Dermis microvascular lymphatic vessel endothelial cell (primary cell): ENCODE data around the gene CCDC74B. TPM values are rescaled to one million over a fixed set of nuclear protein-coding genes. Genes with fewer than 3 reads are reported as not detected.
"Not testable (repeated sequence)": the region's sequence is repeated elsewhere in the genome, so short reads cannot be mapped to it uniquely, and the experiment has no call there.

Experiments used
- DNase-seq, 2 donors: peaks; one replicate each; pipeline versions ENCODE4 v3.0.0 to v3.0.0-alpha.2; 2010; ENCODE audit warnings: low read depth in 2 of 2
- total RNA-seq: library from RNA; depleted of rRNA; stranded (reverse); fragments of >200 nt; gene quantifications from 2 replicates; pipeline ENCODE4 v1.2.1, GENCODE V29; 2014

CCDC74B gene
- 0.51 and 0.64 TPM in 2 replicates for total RNA-seq

DNA sequence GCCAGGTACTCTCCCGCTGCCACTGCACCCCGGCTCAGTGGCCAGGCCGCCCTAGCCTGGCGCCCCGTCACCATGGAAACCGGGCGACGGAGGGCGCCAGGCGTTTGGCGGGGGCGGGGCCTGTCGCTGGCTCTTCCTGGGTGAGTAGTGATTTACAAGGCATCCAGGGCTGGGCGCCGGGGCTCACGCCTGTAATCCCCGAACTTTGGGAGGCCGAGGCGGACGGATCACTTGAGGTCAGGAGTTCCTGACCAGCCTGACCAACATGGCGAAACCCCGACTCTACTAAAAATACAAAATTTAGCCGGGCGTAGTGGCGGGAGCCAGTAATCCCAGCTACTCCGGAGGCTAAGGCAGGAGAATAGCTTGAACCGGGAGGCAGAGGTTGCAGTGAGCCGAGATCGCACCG is at the start of gene CCDC74B:
TSS of gene CCDC74B (minus strand) at position 107 of the 409 bp plus-strand sequence. CDS start 116 bp downstream, outside the sequence.
- DNase-seq, result not testable (repeated sequence)

DNA sequence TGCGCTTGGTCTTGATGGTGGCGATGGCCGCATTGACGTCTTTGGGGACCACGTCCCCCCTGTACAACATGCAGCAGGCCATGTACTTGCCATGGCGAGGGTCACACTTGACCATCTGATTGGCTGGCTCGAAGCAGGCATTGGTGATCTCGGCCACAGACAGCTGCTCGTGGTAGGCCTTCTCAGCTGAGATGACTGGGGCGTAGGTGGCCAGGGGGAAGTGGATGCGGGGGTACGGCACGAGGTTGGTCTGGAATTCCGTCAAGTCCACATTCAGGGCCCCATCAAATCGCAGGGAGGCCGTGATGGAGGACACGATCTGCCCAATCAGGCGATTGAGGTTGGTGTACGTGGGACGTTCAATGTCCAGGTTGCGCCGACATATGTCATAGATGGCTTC is 48.9 kb upstream of the CCDC74B start:
- DNase-seq, result not testable (repeated sequence)

DNA sequence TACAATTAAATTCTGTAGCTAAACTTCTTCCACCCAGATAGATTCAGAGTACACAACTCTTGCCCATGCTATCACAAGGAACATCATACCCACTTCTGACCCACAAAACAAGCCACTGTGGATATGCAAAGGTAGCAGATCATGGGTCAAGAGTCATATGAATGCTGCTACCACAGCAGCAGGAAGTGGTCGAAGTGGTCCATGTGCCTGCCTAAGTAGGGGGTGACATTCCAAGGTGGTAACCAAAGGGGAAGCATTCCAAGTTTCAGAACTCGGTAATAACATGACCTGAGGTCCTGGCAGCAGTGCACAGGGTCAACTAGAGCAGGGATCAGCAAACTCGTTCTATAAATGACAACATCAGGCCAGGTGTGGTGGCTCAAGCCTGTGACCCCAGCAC is 47.5 kb upstream of the CCDC74B start:
- not testable (repeated sequence) for DNase-seq

DNA sequence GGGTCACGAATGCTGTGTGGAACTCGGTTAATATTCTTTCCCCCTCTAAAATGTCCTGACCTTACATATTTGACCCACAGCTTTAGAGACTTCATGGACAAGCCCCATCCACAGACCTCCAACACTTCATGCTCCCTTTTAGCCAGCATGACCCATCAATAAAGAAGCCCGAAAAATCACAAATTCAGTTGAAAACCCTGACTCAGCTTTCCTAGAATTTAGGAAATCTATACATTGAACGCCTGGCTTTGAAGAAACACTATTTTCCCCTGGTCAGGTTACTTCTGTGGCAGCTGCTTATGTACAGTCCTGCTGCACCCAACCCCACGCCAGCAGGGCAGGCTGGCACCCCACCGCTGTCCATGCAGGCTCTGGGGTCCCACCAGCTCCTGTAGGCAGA is 46.4 kb upstream of the CCDC74B start:
- not testable (repeated sequence) for DNase-seq

DNA sequence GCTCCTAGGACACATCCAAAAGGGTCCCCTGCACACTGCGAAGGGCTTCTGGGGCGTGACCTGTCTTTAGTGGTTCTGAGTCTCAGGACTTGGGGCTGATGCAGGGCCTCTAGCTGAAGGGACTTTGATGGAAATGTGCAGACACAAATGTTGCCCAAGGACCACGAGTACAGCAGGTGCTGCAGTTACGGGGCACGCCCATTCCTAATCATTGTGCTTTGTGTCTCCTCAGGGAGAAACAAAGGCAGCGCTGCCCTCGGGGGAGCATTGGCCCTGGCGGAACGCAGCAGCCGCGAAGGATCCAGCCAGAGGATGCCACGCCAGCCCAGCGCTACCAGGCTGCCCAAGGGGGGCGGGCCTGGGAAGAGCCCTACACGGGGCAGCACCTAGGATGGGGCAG is 45.3 kb upstream of the CCDC74B start:
- DNase-seq, result no peak

DNA sequence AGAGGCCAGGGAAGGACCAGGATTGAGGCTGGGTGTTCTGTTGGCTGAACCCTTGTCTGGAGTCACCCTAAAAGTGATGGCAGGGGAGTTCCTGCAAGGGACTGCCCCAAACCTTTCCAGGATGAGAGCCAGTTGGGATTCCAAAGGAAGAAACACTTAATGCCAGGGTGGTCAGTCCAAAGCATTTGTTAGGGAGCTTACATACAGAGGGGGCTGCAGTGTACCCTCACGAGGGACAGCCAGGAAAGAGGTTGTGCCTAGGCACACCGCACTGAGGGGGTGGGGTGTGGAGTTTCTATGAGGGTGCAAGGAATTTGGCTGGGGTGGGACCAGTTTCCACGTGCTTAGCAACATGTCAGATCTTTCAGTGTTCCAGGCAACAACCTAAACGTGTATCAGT is 44.0 kb upstream of the CCDC74B start:
- DNase-seq, result not testable (repeated sequence)

DNA sequence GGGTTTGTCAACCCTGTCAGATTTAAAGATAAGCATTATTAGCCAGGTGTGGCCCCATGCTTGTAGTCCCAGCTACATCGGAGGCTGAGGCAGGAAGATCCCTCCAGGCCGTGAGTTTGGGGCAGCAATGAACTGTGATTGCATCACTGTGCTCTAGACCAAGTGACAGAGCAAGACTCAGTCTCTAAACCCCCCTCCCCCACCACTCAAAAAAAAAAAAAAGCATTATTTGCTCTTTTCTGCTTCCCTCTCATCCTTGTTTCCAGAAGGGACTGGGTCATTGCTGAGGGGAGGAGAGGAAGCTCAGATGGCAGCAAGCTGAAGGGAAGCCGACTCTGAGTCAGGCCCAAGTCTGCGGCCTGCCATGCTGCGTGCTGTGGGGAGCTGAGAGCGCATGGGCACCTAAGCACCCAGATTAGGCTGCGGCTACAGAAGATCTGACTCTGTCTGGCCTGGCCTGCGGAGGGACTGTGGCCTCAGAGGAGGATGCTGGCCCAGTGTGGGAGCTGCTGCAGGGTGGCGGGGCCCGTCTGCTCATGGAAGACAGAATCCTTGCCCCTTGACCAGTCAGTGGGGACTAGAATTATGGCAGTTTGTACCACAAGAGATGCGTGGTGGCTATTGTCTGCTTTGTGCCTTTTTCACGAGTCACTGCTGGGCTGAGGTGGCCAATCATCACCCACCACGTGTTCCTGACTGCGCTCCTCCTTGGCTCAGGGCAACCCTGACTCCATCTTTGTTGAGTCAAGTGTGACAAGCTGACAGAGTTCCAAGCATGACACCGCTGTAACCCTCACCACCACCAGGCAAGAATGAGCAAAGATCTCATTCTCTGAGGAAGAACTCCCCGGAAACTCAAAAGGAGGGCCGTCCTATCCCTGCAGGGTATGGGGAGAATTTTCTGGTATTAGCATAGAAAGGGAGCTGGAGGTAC is 43.2 kb upstream of the CCDC74B start:
- DNase-seq, result not testable (repeated sequence)

DNA sequence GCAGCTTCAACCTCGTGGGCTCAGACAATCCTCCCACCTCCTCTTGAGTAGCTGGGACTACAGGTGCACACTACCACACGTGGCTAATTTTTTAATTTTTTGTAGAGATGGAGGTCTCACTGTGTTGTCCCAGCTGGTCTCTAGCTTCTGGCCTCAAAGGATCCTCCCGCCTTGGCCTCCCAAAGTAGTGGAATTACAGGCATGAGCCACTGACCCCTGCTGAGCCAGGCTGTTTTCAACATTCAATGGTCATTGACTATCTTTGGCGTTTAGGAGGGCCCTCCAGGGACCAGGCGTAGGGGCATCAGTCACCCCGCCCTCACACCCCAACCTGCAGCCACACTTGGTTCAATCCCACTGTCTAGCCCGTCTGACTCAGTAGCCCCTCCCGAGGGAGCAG is 42.4 kb upstream of the CCDC74B start:
- no peak for DNase-seq

DNA sequence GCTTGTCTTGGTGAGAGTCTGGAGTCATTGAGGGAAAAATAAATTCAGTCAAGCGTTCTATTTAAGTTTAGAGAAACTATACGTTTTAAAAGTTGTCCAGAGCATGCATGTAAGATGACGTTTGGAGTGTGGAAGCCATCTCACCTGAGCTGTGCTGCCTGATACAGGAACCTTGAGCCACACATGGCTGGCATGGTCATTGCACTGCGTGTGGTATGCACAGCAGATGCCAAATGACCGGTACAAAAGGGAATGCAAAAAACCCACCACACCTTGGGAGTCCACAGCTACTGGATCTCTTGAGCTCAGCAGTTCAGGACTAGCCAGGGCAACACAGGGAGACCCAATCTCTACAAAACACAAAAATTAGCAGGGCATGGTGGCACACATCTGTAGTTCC is 41.5 kb upstream of the CCDC74B start:
- DNase-seq, result no peak

DNA sequence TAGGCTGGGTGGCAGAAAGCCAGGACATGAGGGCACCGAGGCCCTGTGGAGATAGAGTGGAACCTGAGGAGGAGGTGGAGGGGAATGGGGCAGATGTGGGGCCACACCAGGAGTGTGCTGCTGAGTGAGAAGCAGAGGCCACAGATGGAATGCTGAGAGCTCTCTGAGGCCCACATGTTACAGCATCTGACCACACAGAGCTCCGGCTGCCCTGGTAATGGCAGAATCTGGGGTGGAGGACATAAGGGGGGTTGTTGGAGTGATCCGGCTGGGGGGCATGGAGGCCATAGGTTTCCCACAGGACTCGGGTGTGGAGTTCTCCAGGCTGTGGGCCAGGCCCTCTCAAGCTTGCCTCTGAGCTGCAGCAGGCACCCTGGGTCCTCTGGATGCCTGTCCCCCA is 41.0 kb upstream of the CCDC74B start:
- no peak for DNase-seq

DNA sequence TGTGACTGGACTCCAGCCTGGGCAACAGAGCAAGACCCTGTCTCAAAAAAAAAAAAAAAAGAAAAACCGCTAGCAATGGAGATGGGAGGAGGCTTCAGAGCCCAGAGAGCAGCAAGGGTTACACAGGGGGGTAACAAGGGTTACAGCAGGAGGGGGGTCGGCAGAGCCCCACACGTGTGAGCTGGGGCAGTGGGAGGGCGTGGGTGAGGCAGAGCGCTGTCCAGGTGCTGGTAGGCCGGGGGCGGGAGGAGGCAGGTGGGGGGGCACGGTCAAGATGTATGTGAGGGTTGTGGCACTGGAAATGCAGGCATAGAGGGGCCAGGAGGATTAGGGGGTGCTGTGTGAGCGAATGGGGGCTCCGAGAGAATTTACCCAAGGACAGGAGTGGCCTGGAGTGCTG is 40.5 kb upstream of the CCDC74B start:
- DNase-seq, result no peak

DNA sequence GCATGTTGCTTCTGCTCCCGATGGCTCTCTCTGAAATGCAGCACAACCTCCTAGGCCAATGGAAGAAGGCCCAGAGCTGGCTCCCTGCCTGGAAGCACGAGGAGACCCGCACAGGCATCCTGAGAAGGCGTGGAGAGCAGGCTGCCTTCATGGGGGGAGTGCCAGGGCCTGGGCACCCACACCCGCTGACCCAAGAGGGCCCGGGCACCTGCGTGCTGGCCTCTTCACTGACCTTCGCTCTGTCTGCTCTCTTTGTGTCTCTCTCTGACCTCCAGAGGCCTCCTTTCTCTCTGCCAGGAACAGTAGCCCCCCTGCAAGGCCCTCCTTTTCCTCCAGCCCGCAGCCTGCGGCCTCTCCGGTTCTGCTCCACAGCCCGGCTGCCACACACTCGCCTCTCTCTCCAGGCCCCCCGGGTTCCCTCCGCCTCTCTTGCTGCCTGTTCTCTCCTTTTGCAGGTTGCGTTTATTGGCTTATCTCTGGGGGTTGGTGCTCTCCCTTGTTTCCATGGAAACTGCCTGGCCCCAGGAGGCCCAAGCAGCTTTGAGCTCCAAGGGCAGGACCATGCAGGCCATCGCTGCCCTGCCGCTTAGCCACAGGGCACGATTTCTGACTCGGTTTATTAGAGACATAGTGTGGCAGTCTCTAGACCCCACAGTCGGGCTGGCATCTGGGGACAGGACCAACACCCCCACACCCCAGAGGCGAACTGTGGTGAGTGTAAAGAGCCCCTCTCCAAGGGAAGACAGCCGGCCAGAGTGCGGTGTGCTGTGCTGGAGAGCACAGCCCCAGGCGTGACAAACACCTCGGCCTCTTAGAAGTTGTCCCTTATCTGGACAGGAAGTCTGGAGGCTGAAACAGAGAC is 38.8 kb upstream of the CCDC74B start:
- peak in 1 of 2 donors; percentile 9 for DNase-seq

DNA sequence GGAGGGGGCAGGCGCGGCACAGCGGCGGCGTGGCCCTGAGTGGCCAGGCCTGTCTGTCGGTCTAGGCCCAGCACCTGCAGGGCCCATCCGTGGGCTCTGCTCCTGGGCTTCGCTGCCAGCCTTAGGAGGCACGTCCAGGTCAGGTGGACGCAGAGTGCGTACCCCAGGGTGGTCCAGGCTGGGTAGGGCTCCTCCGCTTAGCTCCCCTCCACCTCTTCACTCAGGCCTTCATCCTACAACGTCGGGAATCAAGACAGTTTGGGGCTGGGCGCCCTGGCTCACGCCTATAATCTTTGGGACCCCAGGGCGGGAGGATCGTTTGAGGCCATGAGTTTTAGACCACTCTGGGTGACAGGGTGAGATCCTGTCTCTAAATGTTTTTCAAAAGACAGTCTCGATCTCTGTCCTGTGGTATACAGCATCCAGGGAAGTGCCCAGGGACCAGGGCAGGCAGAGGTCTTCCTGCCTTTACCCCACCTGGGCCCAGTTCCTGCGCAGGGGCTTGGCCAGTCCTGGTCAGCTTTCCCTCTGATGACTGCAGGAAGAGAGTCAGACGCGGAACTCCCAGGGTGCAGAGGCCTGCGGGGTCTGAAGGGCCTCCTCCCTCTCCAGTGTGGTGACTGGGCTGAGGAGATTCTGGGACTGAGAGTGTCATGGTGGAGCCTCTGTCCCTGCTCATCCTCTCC is 38.1 kb upstream of the CCDC74B start:
- peak; percentile 28 to 50 for DNase-seq

DNA sequence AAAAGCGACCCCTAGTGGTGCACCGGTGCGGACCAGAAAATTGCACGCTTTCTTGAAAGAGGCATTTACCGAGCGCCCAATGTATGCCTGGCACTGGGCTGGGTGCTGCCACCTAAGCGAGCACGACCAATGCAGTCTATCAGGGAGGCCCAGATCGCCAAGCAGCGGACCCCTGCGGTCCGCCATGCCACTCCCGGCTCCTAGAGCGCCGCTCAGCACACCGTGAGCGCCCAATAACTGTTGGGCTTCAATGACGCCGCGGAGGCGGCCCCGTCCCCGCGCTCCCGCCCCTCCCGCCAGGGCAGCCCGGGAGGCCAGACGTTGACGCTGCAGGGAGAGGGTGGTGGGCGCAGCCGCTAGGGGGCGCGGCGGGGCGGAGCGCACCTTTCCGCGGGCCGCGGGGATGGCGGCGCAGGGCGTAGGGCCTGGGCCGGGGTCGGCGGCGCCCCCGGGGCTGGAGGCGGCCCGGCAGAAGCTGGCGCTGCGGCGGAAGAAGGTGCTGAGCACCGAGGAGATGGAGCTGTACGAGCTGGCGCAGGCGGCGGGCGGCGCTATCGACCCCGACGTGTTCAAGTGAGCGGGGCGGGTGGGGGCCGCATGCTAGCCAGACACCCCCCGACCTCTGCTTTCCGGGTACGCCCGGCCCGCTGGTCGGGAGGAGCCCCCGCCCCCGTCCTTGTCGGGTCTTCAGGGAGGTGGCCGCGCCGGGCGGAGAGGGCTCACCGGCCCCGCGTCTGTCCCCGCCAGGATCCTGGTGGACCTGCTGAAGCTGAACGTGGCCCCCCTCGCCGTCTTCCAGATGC is 37.2 kb upstream of the CCDC74B start, which contains the start of gene MZT2B:
TSS of gene MZT2B (plus strand) at position 383 of the 803 bp plus-strand sequence. CDS start at position 404, 21 bp downstream.
- DNase-seq, result peak; percentile 62 to 86

DNA sequence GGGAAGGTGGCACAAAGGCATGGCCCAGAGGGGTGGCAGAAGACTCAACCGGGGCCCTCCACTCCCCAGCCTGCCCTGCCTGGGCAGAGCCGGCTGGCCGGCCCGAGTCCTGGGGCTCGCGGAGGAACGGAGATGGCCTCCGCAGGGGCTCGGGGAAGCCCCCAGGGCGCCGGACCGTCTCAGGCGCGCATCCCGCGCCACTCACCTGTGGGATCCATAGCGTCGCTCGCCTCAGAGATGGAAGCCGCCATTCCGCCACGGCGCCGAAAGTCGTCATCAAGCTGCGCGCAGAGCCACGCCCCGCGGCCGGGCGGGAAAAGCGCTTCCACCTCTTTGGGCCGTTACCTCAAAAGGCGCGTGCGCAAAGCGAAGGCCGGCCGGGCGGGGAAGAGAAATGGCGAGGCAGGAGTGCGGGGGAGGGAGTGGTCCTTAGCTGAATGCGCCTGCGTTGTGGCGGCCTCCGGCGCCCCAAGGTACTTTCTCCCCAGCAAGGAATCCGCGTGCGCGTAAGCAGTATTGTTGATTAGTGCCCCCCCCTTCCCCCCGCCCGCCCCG is 36.5 kb upstream of the CCDC74B start, which contains the start of gene SMPD4:
TSS of gene SMPD4 (minus strand) at position 278 of the 555 bp plus-strand sequence. CDS start 5,010 bp downstream, outside the sequence.
- DNase-seq, result peak; percentile 89 to 95

DNA sequence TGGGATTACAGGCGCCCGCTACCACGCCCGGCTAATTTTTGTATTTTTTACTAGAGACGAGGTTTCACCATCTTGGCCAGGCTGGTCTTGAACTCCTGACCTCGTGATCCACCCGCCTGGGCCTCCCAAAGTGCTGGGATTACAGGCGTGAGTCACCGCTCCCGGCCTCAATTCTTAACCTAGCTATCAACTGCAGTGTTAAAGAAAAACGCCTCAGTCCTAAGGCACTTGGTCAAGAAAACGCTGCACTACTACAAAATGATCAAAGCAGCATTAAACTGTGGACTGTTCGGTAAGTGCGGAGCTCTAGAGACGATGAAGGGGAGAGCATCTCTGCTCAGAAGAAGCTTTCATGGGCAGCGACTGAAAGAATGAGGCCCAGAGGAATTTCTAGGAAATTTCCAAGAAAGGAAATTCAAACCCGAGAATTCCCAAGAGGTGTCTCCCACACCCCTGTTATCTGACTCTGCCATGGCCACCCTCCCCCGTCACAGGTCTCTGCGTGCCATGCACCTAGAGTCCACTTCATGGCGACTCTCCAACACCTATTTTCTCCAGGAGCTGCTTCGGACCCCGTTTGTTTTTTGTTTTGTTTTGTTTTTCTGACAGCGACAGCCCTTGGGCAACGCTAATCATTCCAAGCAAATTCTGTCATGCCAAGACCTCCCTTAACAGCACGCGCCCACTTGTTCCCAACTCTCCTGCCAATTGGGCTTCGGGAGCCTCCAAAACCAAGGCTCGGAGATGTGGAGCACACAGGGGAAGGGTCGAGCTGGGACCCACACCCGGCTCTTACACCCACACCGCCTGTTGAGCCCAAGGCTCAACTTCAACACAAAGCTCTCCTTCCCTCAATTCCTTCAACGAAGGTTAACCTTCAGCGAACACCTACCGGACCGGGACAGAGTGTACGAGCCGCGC is 35.8 kb upstream of the CCDC74B start:
- DNase-seq, result not testable (repeated sequence)

DNA sequence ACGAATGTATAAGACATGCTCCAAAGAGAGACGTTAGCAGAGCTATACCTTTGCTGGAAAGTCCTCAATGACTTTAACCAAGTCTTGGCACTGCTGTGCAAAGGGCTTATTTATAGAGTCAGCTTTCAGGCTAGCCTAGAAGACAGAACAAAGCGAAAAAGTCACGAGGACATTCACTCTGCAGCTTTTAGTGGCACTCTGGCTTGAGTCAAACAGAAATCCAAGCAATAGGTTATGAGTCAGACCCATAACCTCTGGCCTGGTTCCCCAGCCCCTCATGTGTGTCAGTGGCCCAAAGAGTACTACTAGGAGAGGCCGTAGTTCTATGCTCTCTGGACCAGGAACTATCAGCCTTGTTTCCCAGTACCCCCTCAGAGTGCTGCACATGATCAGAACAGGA is 30.0 kb upstream of the CCDC74B start:
- not testable (repeated sequence) for DNase-seq

DNA sequence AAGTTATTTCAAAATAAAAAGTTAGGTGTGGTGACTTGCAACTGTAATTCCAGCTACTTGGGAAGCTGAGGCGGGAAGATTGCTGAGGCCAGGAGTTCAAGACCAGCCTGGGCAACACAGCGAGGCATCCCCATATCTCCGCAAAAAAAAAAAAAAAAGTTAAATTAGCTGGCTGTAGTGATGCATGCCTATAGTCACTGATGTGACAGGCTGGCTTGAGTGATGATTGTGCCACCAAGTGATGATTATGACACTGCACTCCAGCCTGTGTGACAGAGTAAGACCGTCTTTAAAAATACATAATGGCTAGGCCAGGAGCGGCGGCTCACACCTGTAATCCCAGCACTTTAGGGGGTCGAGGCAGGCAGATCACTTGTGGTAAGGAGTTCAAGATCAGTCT is 25.0 kb upstream of the CCDC74B start:
- DNase-seq, result no peak

DNA sequence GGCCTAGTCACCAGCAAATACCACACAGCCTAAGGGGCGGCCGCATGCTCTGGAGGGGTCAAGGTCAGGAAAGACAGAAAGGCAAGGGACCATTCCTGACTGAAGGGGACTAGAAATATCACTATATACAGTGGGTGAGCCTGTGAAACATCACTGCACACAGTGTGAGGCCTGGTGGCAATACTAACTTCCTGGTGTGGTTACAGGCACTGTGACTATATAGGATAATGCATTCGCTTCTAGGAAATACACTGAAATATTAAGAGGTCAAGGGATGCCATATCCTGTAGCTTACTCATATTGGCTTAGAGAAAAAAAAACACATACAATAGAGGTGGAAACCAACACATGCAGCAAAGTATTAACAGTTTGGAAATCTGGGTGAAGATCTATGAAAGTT is 24.3 kb upstream of the CCDC74B start:
- DNase-seq, result not testable (repeated sequence)
